Stimulated activated CD4-positive, alpha-beta T cell treated with anti-CD3 and anti-CD28 coated beads, TNF-alpha, amount 100 ng/mL, for 24 hours (primary cell): ENCODE measurements around the gene MSANTD3.
"Not testable (repeated sequence)": the region's sequence is repeated elsewhere in the genome, so short reads cannot be mapped to it uniquely, and the experiment has no call there.

Source experiments
- DNase-seq, 3 experiments: peaks; one replicate each; pipeline ENCODE4 v3.0.0-alpha.2; 2020; ENCODE audit warnings: low read depth in 3 of 3

MSANTD3 gene, protein sequence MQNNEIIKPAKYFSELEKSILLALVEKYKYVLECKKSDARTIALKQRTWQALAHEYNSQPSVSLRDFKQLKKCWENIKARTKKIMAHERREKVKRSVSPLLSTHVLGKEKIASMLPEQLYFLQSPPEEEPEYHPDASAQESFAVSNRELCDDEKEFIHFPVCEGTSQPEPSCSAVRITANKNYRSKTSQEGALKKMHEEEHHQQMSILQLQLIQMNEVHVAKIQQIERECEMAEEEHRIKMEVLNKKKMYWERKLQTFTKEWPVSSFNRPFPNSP

DNA sequence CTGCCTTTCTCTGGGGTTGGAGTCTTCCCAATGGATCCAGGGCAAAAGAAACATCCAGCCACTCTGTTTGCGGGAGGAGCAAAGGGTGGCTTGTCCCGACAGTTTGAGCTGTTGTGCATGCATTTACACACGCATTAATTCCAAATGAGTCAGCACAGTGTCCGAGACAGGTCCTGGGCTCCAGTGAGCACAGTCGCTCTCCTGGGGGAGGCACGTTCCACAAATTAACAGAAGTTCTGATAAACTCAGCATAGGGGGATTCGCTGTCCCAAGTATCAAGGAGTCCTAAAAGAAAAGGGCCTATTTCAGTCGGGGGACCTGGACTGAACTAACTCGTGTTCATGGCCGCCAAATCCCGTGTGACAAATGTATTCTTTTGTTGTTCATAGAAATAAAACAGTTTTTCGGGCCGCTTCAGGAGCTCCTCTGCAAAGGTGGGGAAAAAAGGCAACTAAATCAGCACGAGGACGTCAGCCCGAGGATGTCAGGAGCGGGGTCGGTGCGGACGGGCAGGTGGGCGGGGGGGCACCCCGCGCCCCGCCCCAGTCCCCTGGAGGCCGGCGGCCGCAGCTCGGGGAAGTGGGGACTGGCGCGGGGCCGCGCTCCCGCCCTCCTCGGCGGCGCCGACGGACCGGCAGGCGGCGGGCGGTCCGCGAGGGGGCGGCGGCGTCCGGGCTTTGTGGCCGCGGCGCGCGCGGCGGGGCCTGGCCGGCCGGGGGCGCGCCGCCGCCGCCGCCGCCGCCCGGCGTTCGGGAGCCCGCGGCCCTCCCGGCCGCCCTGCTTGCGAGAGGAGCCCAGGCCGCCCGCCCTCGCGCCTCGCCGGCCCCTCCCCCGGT lies at the start of gene MSANTD3:
TSS of gene MSANTD3 (plus strand) at position 614 of the 836 bp plus-strand sequence. CDS start 14,796 bp downstream, outside the sequence.
- peak in 2 of 3 experiments; percentile 20 to 55 for DNase-seq

DNA sequence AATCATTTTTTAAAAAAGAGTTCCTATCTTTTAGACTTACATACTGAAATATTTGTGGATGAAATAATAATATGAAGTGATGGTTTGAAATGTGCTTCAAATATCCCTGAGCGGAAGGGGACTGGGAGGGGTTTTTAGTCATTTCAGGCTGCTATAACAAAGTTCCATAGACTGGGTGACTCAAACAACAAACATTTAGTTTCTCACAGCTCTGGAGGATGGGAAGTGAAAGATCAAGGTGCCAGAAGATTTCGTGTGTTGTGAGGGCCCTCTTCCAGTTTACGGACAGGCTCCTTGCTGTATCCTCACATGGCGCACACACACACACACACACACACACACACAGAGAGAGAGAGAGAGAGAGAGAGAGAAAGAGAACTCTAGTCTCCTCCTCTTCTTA lies 47.1 kb upstream of the MSANTD3 start:
- no peak for DNase-seq

DNA sequence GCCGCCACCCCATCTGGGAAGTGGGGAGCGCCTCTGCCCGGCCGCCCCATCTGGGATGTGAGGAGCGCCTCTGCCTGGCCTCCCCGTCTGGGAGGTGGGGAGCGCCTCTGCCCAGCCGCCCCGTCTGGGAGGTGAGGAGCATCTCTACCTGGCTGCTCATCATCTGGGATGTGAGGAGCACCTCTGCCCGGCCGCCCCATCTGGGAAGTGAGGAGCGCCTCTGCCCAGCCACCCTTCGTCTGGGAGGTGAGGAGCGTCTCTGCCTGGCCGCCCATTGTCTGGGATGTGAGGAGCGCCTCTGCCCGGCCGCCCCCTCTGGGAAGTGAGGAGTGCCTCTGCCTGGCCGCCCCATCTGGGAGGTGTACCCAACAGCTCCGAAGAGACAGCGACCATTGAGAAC lies 34.0 kb upstream of the MSANTD3 start:
- DNase-seq, result not testable (repeated sequence)

- no peak for DNase-seq
These were observed 32.8 kb upstream of the MSANTD3 start for GRCh38 chr9:100394032-100394695.

DNA sequence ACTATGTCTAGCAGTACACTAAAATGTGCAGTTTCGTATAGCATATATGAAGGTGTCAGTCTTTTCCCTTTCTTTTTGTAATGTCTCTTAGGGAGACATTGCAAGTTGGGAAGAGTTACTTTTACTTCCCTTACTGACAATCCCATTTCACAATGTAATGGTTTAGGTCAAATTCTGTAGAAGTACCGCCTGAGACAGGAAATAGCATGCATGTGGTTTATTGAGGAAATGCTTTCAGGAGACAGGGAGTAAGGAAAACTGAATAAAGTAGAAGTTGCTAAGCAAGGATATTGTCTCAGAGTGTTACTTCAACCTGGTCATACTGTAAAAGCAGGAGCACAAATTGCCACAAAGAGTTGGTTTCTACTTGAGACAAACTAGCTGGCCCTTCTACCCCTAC lies 32.1 kb upstream of the MSANTD3 start:
- no peak for DNase-seq

DNA sequence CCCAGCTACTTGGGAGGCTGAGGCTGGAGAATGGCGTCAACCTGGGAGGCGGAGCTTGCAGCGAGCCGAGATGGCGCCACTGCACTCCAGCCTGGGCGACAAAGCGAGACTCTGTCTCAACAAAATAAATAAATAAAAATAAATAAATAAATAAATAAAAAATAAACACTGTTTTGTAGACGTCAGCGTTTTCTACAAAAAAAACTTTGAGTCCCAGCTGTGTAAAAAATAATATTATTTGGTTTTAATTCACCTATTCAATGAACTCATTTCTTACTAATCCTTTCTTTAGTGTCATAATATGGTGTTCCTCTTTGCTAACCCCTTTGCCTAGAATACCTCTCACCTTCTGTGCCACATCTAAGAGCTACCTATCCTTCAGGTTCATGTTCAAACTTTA lies 30.2 kb upstream of the MSANTD3 start:
- DNase-seq, result no peak

DNA sequence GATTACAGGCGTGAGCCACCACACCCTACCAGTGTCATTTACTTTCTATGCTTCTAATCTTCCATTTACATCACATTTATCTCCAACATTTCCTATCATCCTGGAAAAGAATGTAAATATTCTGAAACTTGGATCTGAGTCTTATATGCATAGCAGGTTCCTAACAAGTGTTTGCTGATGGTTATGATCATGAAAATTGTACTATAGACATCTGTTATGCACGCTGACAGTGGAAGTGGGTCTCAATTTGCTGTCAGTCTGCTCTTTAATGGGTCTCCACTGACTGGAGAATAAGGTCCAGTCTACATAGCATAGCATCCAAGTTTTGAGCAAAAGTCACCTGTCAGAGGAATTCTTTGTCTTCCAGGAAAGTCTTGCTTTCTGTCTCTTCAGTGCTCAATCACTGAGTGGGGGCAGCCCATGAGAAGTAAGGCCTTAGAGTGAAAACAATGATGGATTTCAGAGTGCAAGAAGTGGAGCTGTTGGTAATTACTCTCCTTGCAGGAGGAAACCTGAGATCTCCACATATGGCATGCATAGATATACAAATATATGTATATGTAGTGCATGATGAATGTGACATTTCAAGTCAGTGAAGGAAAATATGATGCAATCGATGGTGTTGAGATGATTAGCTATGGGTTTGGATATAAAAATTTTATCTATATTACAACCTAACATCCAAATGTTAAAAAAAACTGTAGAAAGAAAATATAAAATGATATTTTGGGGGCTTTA lies 29.2 kb upstream of the MSANTD3 start:
- no peak for DNase-seq

DNA sequence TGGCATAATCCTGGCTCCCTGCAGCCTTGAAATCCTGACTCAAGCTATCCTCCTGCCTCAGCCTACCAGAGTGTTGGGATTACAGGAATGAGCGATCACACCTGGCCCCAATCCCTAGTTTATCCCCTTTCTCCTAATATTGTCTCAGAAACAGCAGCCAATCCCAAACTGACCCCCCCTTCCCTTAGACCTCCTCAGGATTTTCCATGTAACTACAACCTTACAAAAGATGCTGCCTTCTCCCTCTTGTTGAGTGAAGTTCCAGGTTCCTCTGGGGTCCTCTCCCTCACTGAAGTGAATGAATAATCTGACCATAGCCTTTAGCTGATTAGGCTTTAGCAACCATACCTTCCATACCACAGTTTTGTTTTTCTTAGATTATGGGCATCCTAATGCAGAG lies 25.9 kb upstream of the MSANTD3 start:
- DNase-seq, result no peak

DNA sequence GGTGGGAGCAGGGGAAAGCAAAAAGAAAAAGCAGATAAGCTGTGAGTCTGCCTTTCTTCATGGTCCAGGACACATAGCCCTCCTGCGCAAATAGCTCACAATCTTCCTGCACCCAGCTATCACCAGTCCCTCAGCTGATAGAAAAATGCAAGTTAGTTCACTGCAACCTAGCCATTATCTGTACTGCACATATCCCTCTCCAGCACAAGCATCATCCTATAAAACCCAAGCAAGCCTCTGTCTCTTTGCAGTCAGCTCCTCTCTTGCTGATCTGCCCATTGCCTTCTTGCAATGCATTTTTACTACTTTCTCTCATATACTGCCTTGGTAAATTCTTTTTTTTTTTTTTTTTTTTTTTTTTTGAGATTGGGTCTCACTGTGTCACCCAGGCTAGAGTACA lies 20.0 kb upstream of the MSANTD3 start:
- DNase-seq, result no peak

DNA sequence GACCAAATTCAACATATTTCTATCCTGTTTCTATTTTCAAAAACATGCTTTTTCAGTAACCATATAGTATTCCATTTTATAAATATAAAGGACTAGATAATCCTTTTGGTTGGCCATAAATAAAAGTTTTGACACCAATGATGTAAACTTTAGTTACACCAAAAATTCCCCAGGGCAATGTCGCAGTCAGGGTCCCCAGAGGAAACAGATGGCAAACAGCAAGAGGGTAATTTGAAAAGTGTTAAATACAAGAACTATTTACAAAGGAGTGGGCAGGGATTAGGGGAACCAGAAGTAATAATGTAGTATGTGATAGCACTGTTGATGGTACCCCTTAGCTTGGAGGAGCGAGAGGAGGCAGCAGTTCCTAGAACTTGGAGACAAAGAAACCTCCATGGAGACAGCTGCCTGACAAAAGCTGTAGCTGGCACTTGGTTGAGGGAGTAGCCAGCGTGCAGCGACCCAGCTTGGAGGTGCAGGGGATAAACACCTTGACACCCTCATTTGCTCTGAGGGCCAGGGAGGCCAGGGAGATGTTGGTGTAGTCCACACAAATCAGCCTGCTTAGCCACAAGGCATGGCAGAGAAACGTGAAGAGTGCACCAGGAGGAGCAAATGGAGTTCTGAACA lies 18.3 kb upstream of the MSANTD3 start:
- no peak for DNase-seq

- DNase-seq, result no peak
These were observed 17.8 kb upstream of the MSANTD3 start for GRCh38 chr9:100409176-100409556.

DNA sequence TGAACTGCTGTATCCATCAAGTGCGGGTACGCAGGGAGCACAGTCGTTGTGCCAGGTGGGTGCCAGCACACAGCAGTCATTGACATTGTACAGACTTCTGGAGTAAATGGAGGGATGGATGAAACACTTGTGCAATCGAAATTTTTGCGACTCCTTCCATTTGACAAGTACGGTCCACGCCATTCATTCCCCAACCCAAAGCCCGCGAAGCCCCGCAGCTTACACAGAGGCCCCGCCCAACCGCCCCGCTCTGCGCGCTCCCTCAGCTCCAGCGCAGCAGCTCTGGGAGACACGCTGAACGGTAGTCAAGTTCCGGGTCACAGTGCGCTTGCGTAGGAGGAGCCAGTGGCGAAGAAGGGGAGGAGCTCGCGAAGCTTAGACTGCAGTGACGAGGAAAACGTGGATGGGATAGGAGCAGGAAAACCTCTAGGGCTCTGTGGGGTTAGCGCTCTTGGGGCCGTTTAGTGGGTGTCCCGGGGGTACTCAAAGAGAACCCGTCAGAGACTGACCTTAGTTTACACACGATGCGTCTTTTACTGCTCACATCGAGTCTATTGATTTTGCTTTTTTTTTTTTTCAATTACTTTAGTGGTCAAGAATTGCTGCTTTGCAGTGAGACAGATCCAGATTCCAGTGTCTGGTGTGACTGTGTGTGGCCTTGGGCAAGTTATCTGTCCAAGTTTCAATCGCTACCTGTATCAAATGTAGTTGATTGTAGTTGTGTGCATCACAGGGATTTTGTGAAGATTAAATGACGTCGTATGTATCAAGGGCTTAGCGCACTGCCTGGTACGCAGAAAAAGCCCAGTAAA lies 15.3 kb upstream of the MSANTD3 start:
- DNase-seq, result peak; percentile 81 to 89 (median 81)

GRCh38 chr9:100413839-100414420 lies 13.0 kb upstream of the MSANTD3 start:
- DNase-seq, result no peak

DNA sequence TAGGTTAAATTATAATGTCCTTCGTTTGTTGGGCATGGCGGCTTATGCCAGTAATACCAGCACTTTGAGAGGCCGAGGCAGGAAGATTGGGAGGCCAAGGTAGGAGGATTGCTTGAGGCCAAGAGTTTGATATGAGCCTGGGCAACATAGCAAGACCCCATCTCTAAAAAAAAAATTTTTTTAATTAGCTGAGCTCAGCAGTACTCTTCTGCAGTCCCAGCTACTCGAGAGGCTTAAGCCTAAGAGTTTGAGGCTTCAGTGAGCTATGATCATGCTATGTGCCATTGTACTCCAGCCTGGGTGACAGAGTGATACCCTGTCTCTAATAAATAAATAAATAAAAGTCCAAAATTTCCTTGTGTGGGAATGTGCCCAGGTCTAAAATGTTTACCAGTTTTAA lies 9.1 kb upstream of the MSANTD3 start:
- DNase-seq, result no peak

- DNase-seq, result no peak
These were observed 7.8 kb upstream of the MSANTD3 start for GRCh38 chr9:100419166-100419565.

DNA sequence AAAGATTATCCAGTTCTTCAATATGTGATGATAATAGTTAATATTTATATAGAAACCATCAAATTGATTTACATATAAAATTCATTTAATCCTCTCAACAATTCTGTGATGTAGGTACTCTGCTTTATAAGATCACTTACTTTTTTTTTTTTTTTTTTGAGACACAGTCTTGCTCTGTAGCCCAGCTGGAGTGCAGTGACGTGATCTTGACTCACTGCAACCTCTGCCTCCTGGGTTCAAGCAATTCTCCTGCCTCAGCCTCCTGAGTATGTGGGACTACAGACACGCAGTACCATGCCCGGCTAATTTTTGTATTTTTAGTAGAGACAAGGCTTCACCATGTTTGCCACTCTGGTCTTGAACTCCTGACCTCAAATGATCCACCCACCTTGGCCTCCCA lies 5.8 kb upstream of the MSANTD3 start:
- DNase-seq, result not testable (repeated sequence)

DNA sequence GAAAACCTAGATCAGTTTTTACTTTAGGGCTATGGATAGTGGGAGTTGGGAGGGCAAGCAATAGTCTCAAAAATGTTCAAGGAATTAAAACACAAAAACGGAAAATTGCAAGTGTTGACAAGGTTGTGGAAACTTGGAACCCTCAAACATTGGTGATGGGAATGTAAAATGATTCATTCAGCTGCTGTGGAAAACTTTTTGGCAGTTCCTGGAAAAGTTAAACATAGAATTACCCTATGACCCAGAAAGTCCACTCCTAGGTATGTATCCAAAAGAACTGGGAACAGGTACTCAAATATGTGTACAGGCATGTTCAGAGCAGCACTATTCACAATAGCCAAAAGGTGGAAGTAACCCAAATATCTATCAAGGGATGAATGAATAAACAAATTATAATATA lies 1.2 kb upstream of the MSANTD3 start:
- no peak for DNase-seq

DNA sequence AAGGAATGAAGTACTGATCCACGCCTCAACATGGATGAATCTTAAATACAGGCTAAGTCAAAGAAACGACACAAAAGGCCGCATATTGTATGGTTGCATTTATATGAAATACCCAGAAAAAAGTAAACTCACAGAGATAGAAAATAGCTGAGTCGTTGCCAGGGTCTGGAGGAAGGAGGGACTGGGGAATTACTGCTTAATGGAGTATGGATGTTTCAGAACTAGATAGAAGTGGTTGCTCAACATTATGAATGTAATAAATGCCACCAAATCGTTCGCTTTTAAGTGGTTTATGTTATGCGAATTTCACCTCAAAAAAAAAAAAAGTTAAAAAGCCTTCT lies 784 bp upstream of the MSANTD3 start:
- DNase-seq, result no peak

DNA sequence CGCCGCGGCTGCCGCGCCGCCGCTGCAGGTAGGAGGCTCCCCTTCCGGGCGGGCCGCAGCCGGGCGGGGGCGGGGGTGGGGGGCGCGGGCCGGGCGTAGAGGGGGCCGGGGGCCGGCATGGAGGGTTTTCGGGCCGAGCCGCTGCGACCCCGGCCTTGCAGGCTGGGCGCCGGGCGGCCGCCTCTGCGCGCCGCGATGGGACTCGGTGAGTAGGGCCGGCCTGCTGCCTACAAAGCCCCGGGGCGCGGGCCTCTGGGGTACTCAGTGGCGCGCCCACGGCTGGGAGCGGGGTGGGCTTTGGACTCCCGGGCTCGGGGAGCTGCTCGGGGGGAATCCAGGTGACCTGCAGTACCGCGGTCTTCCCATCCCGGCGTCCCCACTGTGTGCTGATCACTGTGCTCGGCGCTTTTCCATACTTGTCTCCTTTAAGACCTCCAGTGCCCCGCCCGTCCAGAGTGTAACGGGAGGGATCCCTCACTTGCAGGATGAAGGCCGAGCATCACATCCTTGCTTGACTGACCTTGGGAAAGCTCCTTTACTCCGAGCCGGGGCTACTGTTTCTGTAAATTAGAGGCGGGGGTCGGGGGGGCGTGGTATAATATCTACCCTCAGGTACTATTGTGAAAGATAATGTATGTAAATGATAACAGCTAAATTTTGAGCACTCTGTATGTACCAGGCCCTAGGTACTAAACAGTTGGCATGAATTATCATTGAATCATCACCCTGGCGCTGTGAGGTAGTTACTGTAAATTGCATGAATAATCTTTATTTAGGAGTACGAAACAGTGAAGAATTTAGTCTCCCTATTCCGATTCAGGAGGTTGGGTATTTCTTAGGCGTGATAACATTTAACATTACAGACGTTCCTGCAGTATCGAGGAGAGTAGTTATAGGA lies 672 bp downstream of the MSANTD3 start:
- DNase-seq, result peak in 1 of 3 experiments; percentile 16
